Epithelial cell of proximal tubule (primary cell): Measurements from ENCODE around the gene CACNB4. TPM values are rescaled to one million over a fixed set of nuclear protein-coding genes. Genes with fewer than 3 reads are reported as not detected.

ENCODE experiments used
- DNase-seq: peaks from one replicate; pipeline ENCODE4 v3.0.0-alpha.2; 2011; ENCODE audit warnings: low read depth
- H3K4me3 ChIP-seq: 2 replicates; pipeline ENCODE4 v1.5.1; 2011; ENCODE audit warnings: low read depth, mild to moderate bottlenecking, low read length
- total RNA-seq: library from RNA; depleted of rRNA; stranded (reverse); fragments of >200 nt; gene quantifications from 2 replicates; pipeline ENCODE4 v1.2.3, GENCODE V29; 2015
- TF ChIP-seq, protein P1 (sequence below): conservative IDR thresholded peaks from 2 replicates; pipeline ENCODE4 v1.5.1; 2012; ENCODE audit warnings: low read depth, mild to moderate bottlenecking, low read length

The CACNB4 gene
- total RNA-seq, 1 donor from 2014 or later: 0.52 TPM

DNA sequence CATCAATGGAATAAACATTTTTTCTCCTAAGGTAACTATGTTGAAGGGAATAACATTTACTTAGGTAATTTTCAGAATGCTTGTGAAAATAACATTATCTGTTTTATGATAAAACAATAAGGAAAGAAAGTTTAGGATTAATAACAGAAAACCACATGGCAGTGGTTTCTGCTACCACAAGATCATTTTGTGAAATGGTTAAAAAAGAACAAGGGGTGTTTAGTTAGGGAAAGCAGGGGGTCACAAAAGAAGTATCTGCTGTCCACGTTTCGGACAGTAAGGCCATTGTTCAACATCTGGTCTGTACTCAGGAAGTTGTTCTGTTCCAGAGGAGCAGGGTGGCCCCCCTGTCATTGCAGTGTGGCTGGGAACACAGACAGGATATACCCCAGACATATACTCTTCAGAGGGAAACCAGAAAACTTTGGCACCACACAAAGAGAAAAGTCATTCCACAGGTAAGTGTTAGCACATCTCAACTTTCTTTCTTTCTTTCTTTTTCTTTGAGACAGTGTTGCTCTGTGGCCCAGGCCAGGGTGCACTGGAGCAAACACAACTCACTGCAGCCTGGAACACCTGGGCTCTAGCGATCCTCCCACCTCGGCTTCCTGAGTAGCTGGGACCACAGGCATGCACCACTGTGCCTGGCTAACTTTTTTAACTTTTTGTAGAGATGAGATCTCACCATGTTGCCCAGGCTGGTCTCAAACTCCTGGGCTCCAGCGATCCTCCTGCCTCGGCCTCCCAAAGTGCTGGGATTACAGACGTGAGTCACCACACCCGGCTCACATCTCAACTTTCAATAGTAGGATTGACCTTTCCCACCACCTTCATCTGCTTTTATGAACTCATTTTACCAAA is 255.8 kb downstream of the CACNB4 start:
- TF ChIP-seq, protein P1, sequence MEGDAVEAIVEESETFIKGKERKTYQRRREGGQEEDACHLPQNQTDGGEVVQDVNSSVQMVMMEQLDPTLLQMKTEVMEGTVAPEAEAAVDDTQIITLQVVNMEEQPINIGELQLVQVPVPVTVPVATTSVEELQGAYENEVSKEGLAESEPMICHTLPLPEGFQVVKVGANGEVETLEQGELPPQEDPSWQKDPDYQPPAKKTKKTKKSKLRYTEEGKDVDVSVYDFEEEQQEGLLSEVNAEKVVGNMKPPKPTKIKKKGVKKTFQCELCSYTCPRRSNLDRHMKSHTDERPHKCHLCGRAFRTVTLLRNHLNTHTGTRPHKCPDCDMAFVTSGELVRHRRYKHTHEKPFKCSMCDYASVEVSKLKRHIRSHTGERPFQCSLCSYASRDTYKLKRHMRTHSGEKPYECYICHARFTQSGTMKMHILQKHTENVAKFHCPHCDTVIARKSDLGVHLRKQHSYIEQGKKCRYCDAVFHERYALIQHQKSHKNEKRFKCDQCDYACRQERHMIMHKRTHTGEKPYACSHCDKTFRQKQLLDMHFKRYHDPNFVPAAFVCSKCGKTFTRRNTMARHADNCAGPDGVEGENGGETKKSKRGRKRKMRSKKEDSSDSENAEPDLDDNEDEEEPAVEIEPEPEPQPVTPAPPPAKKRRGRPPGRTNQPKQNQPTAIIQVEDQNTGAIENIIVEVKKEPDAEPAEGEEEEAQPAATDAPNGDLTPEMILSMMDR: no peak
- DNase-seq: no peak
- no peak overlapping the region for H3K4me3 ChIP-seq

DNA sequence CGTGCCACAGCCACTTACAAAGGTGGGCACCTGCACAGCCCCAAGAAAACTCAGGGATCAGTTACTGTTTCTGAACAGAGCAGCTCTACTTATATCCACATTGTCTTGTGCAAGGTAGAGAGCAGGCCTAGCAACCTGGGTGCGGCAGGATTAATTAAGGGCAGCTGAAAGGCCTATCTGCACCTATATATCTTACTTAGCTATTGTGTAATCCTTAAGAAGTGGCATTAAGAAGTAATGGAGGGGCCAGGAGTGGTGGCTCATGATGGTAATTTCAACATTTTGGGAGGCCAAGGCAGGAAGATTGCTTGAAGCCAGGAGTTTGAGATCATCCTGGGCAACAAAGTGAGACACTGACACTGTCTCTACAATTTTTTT is 257.8 kb downstream of the CACNB4 start:
- DNase-seq: no peak
- no peak overlapping the region for H3K4me3 ChIP-seq
- TF ChIP-seq, protein P1: no peak

DNA sequence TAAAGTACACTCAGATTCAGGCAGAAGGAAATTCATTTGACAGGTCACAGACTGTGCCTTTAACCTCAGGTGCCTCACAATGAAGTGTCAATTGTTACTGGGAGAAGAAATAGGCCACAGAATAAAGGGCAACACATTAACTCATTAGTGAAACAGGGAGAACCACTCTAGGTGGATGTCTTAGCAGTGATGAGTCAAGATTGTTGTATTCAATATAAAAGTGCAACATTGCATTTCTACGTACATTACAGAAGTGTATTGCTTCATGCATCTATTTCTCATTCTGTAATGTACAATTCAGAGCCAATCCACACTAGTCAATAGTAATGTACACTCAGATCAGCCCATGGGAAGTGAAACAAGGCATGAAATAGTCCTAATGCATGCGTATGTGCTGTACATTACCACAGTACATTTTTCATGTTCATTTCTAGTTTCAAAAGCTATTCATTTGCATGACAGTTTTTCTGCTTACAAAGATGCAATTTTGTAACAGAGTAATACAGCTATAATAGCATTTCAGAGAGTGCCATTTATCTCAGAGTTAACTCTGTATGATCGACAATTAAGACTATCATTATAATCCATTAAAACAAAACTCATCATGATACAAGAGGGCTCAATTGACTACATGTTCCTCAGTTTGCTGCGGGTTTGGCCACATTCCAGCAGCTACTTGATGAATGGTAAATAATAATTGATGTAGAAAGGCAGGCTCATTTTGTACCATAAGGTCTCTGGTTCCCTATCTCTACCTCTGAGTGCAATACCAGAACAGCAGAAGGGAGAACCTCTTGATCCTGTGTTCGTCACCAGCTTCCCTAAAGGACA is 258.4 kb downstream of the CACNB4 start:
- H3K4me3 ChIP-seq: no peak overlapping the region
- no peak for DNase-seq
- TF ChIP-seq, protein P1: no peak

DNA sequence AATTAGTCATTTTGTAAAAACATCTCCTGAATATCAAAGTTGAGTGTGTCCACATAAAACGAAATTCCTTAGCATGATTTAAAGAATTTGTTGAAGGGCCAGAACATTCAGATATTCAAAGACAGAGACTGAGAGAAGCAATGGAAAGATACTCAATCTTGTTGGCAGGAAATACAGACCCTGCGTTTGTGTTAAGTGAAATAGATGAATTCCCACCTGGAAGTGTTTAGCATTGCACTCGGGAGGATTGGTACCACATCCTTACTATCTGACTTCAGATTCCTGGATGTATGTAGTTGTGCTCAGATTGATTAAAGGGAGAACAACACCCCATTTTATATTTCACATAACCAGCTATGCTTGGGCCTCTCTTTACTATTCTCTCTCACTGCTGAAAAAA is 260.9 kb downstream of the CACNB4 start:
- DNase-seq: no peak
- TF ChIP-seq, protein P1: no peak
- H3K4me3 ChIP-seq: no peak overlapping the region

DNA sequence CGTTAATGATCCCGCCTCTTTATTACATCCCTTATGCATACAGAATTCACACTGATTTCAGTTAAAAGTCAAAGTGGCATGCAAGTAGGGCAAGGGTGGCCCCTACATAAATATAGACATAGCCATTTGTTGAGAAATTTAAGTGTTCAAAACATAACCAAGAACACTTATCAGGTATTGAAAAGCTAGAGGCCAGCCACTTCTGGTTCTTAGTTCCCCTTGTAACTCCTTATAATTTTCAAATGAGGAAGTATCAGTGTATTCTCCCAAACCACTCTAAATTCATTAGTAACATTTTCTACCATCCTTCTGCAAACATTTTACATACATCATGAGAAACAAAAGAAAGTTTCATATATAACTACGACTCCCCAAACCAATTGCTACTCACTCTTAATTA is 264.9 kb downstream of the CACNB4 start:
- no peak overlapping the region for H3K4me3 ChIP-seq
- TF ChIP-seq, protein P1: no peak
- DNase-seq: no peak

DNA sequence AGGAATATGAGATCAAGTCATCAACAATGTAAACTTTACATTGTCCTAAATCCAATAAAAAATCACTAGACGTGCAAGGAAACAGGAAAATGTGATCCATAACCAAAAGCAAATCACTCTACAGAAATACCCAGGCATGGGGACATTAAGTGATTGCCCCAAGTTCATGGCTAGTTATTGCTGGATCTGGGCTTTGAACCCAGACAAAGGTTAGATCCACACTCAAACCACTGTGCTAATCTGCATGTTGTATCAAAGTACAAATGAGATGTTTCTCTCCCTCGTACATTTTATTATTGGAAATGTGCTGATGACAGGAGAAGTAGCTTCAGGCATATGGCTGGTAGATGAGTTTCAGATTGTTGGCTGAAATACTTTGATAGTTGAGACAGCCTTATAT is 267.9 kb downstream of the CACNB4 start:
- TF ChIP-seq, protein P1: no peak
- H3K4me3 ChIP-seq: no peak overlapping the region
- no peak for DNase-seq
